Left lung (tissue), 10 donors: ENCODE data around the gene PCDHA12. TPM values are rescaled to one million over a fixed set of nuclear protein-coding genes. Genes with fewer than 3 reads are reported as not detected.

ENCODE experiments used
- ATAC-seq: fragments of 200-7000 bp; cut with Tn5 transposase; one replicate; pipeline ENCODE4 v1.9.1; 2020; ENCODE audit warnings: moderate library complexity
- DNase-seq, 4 donors: peaks; one replicate each; pipeline ENCODE4 v3.0.0-alpha.2; 2013 to 2020
- H3K27ac ChIP-seq, 2 donors: fragments of 200-600 bp; sonication (generic) in 1 of 2; one replicate each; pipeline versions ENCODE4 v1.5.0 to v1.8.0; 2020 to 2021
- H3K27me3 ChIP-seq, 2 donors: fragments of 200-600 bp; sonication (generic) in 1 of 2; one replicate each; pipeline versions ENCODE4 v1.5.0 to v1.8.0; 2020 to 2021
- H3K36me3 ChIP-seq, 2 donors: fragments of 200-600 bp; sonication (generic) in 1 of 2; one replicate each; pipeline versions ENCODE4 v1.5.0 to v1.8.0; 2020 to 2021
- H3K4me1 ChIP-seq, 2 donors: fragments of 200-600 bp; one replicate each; pipeline ENCODE4 v1.8.0; 2021
- H3K4me3 ChIP-seq, 2 donors: fragments of 200-600 bp; sonication (generic) in 1 of 2; one replicate each; pipeline versions ENCODE4 v1.5.0 to v1.8.0; 2020 to 2021; ENCODE audit warnings: mild to moderate bottlenecking in 1 of 2
- H3K9me3 ChIP-seq, 2 donors: fragments of 200-600 bp; sonication (generic) in 1 of 2; one replicate each; pipeline versions ENCODE4 v1.5.0 to v1.8.0; 2020 to 2021
- intact Hi-C, 2 donors: fragments of 100-400 bp; cut with DNase I; formaldehyde crosslinking; loops; one replicate each; pipeline versions ENCODE4 v1.11.2 to v1.14.2; 2022
- polyA plus RNA-seq, 6 donors: library from polyadenylated mRNA; unstranded; fragments of 120-200 nt; gene quantifications; one replicate each; pipeline ENCODE4 v1.2.1, GENCODE V29; 2013; ENCODE audit not compliant: insufficient read length in 6 of 6
- total RNA-seq, 2 donors: library from RNA; stranded (reverse); fragmentation: NEBNext Ultra II Directional; extraction: Animal tissue kit (Norgen Biotek cat#: 25700); gene quantifications; one replicate each; pipeline ENCODE4 v1.2.1, GENCODE V29; 2021
- TF ChIP-seq, protein P1 (sequence below), 2 donors: fragments of 200-600 bp; sonication (generic) in 1 of 2; IDR thresholded peaks; one replicate each; pipeline versions ENCODE4 v1.5.0 to v1.8.0; 2021; ENCODE audit warnings: antibody characterized with exemption in 2 of 2
- donor health status: DM: no; HTN: yes; CAD: no.
- donor health status: DM: no; HTN: no; CAD: no.

PCDHA12 gene
- total and polyA plus RNA-seq, 8 donors: 0.03 to 7.4 (median 0.07) TPM; not detected in 1

DNA sequence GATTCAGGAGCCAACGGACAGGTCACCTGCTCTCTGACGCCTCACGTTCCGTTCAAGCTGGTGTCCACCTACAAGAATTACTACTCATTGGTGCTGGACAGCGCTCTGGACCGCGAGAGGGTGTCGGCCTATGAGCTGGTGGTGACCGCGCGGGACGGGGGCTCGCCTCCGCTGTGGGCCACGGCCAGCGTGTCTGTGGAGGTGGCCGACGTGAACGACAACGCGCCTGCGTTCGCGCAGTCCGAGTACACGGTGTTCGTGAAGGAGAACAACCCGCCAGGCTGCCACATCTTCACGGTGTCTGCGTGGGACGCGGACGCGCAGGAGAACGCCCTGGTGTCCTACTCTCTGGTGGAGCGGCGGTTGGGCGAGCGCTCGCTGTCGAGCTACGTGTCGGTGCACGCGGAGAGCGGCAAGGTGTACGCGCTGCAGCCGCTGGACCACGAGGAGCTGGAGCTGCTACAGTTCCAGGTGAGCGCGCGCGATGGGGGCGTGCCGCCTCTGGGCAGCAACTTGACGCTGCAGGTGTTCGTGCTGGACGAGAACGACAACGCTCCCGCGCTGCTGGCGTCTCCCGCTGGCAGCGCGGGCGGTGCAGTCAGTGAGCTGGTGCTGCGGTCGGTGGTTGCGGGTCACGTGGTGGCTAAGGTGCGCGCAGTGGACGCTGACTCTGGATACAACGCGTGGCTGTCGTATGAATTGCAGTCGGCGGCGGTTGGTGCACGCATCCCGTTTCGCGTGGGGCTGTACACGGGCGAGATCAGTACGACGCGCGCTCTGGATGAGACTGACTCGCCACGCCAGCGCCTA, 17.7 kb upstream of the PCDHA12 start:
- no peak overlapping the region for H3K27ac ChIP-seq
- no peaks in the 10 kb centered on the region for H3K4me1 ChIP-seq
- peaks cover 0 to 23% of the 10 kb centered on the region in 2 donors for H3K27me3 ChIP-seq
- H3K36me3 ChIP-seq: no peaks in the 10 kb centered on the region
- no peak overlapping the region for H3K4me3 ChIP-seq
- intact Hi-C loops: no loop called here
- TF ChIP-seq, protein P1, sequence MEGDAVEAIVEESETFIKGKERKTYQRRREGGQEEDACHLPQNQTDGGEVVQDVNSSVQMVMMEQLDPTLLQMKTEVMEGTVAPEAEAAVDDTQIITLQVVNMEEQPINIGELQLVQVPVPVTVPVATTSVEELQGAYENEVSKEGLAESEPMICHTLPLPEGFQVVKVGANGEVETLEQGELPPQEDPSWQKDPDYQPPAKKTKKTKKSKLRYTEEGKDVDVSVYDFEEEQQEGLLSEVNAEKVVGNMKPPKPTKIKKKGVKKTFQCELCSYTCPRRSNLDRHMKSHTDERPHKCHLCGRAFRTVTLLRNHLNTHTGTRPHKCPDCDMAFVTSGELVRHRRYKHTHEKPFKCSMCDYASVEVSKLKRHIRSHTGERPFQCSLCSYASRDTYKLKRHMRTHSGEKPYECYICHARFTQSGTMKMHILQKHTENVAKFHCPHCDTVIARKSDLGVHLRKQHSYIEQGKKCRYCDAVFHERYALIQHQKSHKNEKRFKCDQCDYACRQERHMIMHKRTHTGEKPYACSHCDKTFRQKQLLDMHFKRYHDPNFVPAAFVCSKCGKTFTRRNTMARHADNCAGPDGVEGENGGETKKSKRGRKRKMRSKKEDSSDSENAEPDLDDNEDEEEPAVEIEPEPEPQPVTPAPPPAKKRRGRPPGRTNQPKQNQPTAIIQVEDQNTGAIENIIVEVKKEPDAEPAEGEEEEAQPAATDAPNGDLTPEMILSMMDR (IDR thresholded peaks at IDR 0.05): no peak
- ATAC-seq (no peak), DNase-seq (no peak)
- H3K9me3 ChIP-seq: peaks cover 0 to 31% of the 10 kb centered on the region in 2 donors

DNA sequence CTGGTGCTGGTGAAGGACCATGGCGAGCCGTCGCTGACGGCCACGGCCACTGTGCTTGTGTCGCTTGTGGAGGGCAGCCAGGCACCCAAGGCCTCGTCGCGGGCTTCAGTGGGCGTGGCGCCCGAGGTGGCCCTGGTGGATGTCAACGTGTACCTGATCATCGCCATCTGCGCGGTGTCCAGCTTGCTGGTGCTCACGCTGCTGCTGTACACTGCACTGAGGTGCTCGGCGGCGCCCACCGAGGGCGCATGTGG, 17.2 kb upstream of the PCDHA12 start:
- TF ChIP-seq, protein P1 (IDR thresholded peaks at IDR 0.05): no peak
- Histone ChIP-seq H3K9me3 (peaks cover 0 to 36% of the 10 kb centered on the region in 2 donors), H3K36me3 (no peaks in the 10 kb centered on the region), H3K4me1 (no peaks in the 10 kb centered on the region), H3K4me3 (no peak overlapping the region), H3K27me3 (peaks cover 0 to 26% of the 10 kb centered on the region in 2 donors), H3K27ac (no peak overlapping the region)
- DNase-seq: no peak
- intact Hi-C loops: no loop called here
- no peak for ATAC-seq

- intact Hi-C loops: no loop called here
- DNase-seq (peak in 1 of 4 donors; percentile 75), ATAC-seq (no peak)
- no peak overlapping the region for H3K27ac ChIP-seq
- H3K4me3 ChIP-seq: no peak overlapping the region
- H3K27me3 ChIP-seq: peaks cover 0 to 41% of the 10 kb centered on the region in 2 donors
- peaks cover 0 to 32% of the 10 kb centered on the region in 2 donors for H3K9me3 ChIP-seq
- H3K4me1 ChIP-seq: no peaks in the 10 kb centered on the region
- TF ChIP-seq, protein P1 (IDR thresholded peaks at IDR 0.05): no peak
- no peaks in the 10 kb centered on the region for H3K36me3 ChIP-seq
Observed at GRCh38 chr5:140862441-140863295, 12.4 kb upstream of the PCDHA12 start.

GRCh38 chr5:140868721-140869554, 6.2 kb upstream of the PCDHA12 start, which contains the start of gene PCDHA11:
PCDHA11 (plus strand) TSS chr5:140868957; CDS start chr5:140869104, 147 bp downstream.
- peak within 1 kb of the TSS in 1 of 2 donors; percentile 25 for H3K4me3 ChIP-seq
- no peak within 1 kb of the TSS for H3K27ac ChIP-seq
- intact Hi-C loops: no loop called here
- H3K4me1 ChIP-seq: no peaks in the 10 kb centered on the region
- H3K27me3 ChIP-seq: peaks cover 0 to 70% of the 10 kb centered on the region in 2 donors
- peak; percentile 88 for ATAC-seq
- TF ChIP-seq, protein P1 (IDR thresholded peaks at IDR 0.05): no peak
- no peaks in the 10 kb centered on the region for H3K36me3 ChIP-seq
- H3K9me3 ChIP-seq: peaks cover 0 to 30% of the 10 kb centered on the region in 2 donors
- DNase-seq: peak in 1 of 4 donors; percentile 18
